NAMALWA (cell line): ENCODE data around the gene FAM153A.
"Not testable (repeated sequence)": the region's sequence is repeated elsewhere in the genome, so short reads cannot be mapped to it uniquely, and the experiment has no call there.

Source experiments
- DNase-seq: peaks from one replicate; pipeline ENCODE4 v3.0.0-alpha.2; 2015; ENCODE audit warnings: low spot score

The FAM153A gene

DNA sequence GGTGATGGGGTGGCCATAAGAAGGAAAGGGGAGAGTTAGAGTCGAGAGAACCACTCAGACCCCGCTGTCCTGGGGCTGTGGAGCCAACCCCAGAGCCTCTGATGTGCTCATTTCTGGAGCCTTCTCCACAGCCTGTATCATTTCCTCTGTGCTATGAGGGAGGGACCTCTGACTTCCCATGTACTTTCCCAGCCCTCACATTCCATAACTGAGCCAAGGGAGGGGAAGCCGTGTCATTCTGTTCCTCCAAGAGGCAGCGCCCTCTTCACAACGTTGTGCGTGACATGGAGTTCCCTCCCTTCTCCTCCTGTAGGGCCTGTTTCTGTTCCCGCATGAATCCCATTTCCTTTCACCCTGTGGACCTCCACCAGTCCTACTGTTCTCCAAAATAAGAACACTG is 57.8 kb downstream of the FAM153A start:
- not testable (repeated sequence) for DNase-seq

DNA sequence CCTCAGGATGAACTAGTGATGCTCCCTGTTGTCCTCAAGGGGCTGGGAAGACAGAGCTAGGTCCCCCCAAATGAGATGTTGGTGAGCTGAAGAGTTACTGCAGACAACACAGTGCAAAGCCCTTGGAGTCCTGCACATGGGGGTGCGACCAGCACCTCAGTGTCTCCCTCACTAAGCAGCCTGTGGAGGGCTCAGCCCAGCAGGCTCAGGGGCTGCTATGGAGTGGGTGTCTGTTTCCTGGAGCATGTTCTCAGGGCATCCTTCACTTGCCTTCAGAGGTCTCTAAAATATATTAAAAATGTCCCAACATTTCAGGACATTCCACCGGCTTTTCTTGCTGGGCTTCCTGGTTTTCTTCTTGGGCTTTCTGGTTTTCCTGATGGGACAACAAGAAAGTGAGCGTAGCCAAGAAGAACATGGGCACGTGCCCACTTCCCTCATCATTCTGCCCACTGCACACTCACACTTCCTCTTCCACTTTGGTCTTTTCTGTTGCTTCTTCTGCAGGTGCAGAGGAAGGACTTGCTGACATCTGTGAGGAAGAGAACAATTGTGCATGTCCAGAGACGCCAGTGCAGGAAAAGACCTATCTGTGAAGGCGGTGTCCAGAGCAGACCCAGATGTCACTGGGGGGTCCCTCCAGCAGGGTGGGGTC is 58.7 kb downstream of the FAM153A start:
- DNase-seq: not testable (repeated sequence)

DNA sequence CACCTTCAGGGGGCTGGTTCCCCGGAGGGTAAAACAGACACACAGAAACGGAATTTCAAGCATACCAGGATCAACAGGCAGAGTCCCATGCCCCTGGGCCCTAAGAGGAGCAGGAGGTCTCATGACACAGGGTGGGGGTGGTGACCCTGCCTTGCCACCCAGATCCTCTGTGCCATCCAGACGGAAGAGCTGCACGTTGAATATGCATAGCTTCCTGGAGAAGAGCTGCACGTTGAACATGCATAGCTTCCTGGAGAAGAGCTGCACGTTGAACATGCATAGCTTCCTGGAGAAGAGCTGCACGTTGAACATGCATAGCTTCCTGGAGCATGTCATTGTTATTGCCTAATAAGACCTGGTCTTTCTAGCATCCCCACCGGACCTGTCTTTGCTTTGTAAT is 59.9 kb downstream of the FAM153A start:
- DNase-seq: not testable (repeated sequence)

- DNase-seq: not testable (repeated sequence)
Observed at GRCh38 chr5:177719989-177720388, 62.7 kb downstream of the FAM153A start.

DNA sequence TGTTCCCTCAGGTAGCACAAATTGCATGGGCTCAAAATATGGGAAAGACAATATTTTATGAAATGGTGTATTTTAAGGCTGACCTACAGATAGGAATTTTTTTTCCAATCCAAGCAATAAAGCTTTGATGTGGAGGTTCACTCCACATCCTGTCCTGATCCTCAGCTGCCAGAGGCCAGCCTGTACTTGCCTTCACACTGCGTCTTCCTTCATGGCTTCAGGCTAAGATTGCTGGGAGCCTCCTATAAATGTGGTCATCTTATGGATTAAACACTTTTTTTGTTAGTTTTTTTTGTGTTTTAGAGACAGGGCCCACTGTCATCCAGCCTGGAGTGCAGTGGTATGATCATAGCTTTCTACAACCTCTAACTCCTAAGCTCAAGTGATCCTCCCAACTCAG is 67.3 kb downstream of the FAM153A start:
- not testable (repeated sequence) for DNase-seq

DNA sequence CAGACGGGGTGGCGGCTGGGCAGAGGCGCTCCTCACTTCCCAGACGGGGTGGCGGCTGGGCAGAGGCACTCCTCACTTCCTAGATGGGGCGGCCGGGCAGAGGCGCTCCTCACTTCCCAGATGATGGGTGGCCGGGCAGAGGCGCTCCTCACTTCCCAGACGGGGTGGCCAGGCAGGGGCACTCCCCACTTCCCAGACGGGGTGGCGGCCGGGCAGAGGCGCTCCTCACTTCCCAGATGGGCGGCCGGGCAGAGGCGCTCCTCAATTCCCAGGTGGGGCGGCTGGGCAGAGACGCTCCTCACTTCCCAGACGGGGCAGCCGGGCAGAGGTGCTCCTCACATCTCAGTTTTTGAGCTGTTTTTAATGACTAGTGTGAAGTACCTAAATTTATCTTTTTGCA is 86.6 kb downstream of the FAM153A start:
- DNase-seq: not testable (repeated sequence)

- not testable (repeated sequence) for DNase-seq
Observed at GRCh38 chr5:177695356-177695930, 87.3 kb downstream of the FAM153A start.

DNA sequence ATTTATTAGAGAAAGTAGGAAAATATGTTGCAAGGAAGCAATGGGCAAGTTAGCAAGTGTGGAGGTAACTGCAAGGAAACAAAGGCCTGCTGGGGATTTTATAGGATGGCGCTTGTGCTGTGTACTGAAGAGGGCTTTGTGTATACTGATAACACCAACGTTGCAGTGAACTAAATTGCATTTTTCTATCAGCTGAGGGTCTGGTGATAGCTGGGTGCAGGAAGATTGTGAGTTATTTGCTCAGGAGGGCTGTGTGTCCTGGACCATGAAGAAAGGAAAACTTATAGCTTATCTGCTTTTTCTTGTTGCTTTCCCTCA is 88.2 kb downstream of the FAM153A start:
- not testable (repeated sequence) for DNase-seq

GRCh38 chr5:177693671-177694517 is 88.8 kb downstream of the FAM153A start:
- not testable (repeated sequence) for DNase-seq

DNA sequence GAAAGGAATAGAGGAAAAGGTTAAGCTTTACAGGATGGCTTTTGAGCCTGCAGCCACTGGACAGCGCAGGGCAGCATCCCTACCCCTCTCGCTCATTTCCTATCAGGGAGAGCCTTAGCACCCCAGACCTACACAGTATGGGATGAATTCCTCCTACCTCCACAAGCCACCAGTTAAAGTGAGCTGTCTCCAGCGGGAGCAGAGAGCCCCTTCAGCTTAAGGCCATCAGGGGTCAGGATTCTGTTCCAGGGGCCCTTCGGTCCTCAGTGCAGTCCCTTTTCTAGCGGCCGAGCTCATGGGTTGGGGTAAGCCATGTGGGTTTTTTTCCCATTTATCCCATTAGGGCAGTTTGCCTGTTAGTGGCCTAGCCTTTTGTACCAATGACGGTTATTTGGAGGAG is 89.7 kb downstream of the FAM153A start:
- DNase-seq: not testable (repeated sequence)

DNA sequence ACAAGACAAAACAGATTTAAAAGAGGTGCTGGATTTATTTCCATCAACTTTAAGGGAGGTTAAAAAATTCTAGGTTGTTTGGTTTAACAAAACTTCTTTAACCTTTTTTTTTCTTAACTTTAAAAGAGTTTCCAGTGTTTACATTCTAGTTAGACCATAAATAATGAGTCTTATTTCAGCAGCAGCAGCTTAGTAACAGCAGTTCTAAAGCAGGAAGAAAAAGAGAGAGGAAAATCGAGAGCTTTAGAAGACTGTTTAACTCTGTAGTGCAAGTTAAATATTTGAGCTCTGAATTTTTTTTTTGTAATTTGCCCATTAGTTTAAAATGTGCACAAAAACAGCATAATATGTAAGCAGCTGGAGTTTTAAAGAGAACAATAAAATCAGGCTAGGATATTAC is 90.2 kb downstream of the FAM153A start:
- DNase-seq: not testable (repeated sequence)

DNA sequence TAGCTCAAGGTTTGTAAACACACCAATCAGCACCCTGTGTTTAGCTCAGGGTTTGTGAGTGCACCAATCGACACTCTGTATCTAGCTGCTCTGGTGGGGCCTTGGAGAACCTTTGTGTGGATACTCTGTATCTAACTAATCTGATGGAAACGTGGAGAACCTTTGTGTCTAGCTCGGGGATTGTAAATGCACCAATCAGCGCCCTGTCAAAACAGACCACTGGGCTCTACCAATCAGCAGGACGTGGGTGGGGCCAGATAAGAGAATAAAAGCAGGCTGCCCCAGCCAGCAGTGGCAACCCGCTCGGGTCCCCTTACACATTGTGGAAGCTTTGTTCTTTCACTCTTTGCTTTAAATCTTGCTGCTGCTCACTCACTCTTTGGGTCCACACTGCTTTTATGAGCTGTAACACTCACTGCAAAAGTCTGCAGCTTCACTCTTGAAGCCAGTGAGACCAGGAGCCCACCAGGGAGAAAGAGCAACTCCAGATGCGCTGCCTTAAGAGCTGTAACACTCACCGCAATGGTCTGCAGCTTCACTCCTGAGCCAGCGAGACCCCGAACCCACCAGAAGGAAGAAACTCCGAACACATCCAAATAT is 93.6 kb downstream of the FAM153A start:
- not testable (repeated sequence) for DNase-seq

DNA sequence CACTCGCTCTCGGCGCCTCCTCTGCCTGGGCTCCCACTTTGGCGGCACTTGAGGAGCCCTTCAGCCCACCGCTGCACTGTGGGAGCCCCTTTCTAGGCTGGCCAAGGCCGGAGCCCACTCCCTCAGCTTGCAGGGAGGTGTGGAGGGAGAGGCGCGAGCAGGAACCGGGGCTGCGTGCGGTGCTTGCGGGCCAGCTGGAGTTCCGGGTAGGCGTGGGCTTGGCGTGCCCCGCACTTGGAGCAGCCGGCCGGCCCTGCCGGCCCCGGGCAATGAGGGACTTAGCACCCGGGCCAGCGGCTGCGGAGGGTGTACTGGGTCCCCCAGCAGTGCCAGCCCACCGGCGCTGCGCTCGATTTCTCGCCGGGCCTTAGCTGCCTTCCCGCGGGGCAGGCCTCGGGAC is 94.6 kb downstream of the FAM153A start:
- not testable (repeated sequence) for DNase-seq

DNA sequence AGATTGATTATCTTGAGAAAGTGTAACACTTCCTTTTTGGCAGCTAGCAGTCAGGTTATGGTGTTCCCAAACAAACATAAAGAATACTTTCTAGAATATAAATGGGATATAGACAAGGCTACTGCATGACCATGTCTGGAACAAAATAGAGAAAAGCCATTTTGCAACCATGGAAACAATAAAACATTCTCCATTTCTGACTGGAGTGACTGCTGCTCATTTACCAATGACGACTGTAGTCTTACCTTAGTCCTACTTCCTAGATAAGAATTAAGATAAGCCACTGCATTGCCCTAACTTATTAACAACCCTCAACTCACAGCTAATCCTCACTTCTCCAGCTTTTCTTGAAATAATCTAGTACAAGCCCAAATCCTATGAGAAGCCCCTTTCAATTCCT is 100.8 kb downstream of the FAM153A start:
- not testable (repeated sequence) for DNase-seq
